Heart right ventricle (tissue), 16 donors: ENCODE measurements around the gene MXRA7. TPM values are rescaled to one million over a fixed set of nuclear protein-coding genes. Genes with fewer than 3 reads are reported as not detected.

Source experiments
- ATAC-seq, 8 donors: fragments of 200-7000 bp; cut with Tn5 transposase; one replicate each; pipeline ENCODE4 v1.9.1; 2020; ENCODE audit warnings: mild to moderate bottlenecking in 8 of 8, moderate library complexity in 8 of 8, moderate number of reproducible peaks in 1 of 8
- DNase-seq, 2 donors: peaks; one replicate each; pipeline ENCODE4 v3.0.0-alpha.2; 2020
- H3K27ac ChIP-seq, 10 donors: fragments of 200-600 bp; sonication (generic) in 2 of 10; one replicate each; pipeline versions ENCODE4 v1.5.0 to v1.8.0; 2020 to 2022; ENCODE audit warnings: mild to moderate bottlenecking in 3 of 10
- H3K27me3 ChIP-seq, 7 donors: fragments of 200-600 bp; one replicate each; pipeline ENCODE4 v1.8.0; 2021 to 2022; ENCODE audit warnings: mild to moderate bottlenecking in 2 of 7
- H3K36me3 ChIP-seq, 9 donors: fragments of 200-600 bp; sonication (generic) in 1 of 9; one replicate each; pipeline versions ENCODE4 v1.5.0 to v1.8.0; 2020 to 2022; ENCODE audit warnings: mild to moderate bottlenecking in 2 of 9
- H3K4me1 ChIP-seq, 9 donors: fragments of 200-600 bp; sonication (generic) in 1 of 9; one replicate each; pipeline versions ENCODE4 v1.5.0 to v1.8.0; 2020 to 2022; ENCODE audit warnings: mild to moderate bottlenecking in 4 of 9
- H3K4me3 ChIP-seq, 10 donors: fragments of 200-600 bp; sonication (generic) in 2 of 10; one replicate each; pipeline versions ENCODE4 v1.5.0 to v1.8.0; 2020 to 2022; ENCODE audit warnings: mild to moderate bottlenecking in 7 of 10, moderate library complexity in 2 of 10
- H3K9me3 ChIP-seq, 11 donors: fragments of 200-600 bp in 10 of 11; sonication (generic) in 2 of 11; one replicate each; pipeline versions ENCODE4 v1.5.0 to v1.8.0; 2013 to 2022; ENCODE audit warnings: mild to moderate bottlenecking in 2 of 11, control low read depth in 1 of 11, moderate library complexity in 1 of 11
- WGBS, 2 donors: extraction: QIAGEN DNeasy Blood & Tissue Kit; methylation state at CpG; one replicate each; pipeline ENCODE4 v1.1.7; 2013; ENCODE audit warnings: inconsistent platforms in 1 of 2; 5-methylcytosine and 5-hydroxymethylcytosine counted together
- intact Hi-C, 10 donors: fragments of 100-400 bp; cut with DNase I; formaldehyde crosslinking; loops; one replicate each; pipeline versions ENCODE4 v1.11.1 to v1.14.2; 2022
- polyA plus RNA-seq, 2 donors: library from polyadenylated mRNA; stranded (reverse); fragments of 200-250 nt; gene quantifications; one replicate each; pipeline ENCODE4 v1.2.3, GENCODE V29; 2013
- total RNA-seq, 10 donors: library from RNA; stranded (reverse); fragmentation: NEBNext Ultra II Directional in 3 of 10; extraction: Animal tissue kit (Norgen Biotek cat#: 25700) in 3 of 10; gene quantifications; one replicate each; pipeline versions ENCODE4 v1.2.1 to v1.2.4, GENCODE V29; 2021 to 2023
- TF ChIP-seq, protein P1 (sequence below), 9 donors: fragments of 200-600 bp; sonication (generic) in 2 of 9; IDR thresholded peaks; one replicate each; pipeline versions ENCODE4 v1.5.0 to v1.8.0; 2021 to 2022; ENCODE audit warnings: antibody characterized with exemption in 9 of 9, mild to moderate bottlenecking in 5 of 9, moderate library complexity in 1 of 9
- donor health status: Arrhythmogenic right ventricular cardiomyopathy.
- donor health status: ischemic (EF 13 %, LVEDD 7.1; RV severe dilation, severe dysfunction).
- donor health status: healthy with polysubstance abuse.
- donor health status: DM: no; HTN: yes; CAD: no.
- donor health status: DM: no; HTN: no; CAD: no.
- donor health status: ischemic (EF 25% LVEDD 6.9; RV normal size, moderate dysfunction).
- donor health status: ischemic (EF 25% LVEDD 5.7; RV mildly dilated, moderate dysfunction).
- donor health status: healthy.
- donor health status: DM: yes; HTN: yes; CAD: no.
- donor health status: Ischemic cardiomyopathy.
- donor health status: ischemic (EF 35%, LVEDD 5.7; RV mildly dilated, moderate dysfunction).
- donor health status: nonischemic (EF 11% LVEDD 7.7; RV severe dilation, severe dysfunction).
- donor health status: DM: yes; HTN: yes; CAD: no.
- donor health status: PGD.
- donor health status: ischemic (EF 29% LVEDD 5.4; RV normal size, mild dysfunction).
- donor health status: nonischemic (EF 23%, LVEDD 6.1; RV moderate dilation, normal function).

The MXRA7 gene
- total and polyA plus RNA-seq, 12 donors, result 121 to 586 (median 413) TPM

DNA sequence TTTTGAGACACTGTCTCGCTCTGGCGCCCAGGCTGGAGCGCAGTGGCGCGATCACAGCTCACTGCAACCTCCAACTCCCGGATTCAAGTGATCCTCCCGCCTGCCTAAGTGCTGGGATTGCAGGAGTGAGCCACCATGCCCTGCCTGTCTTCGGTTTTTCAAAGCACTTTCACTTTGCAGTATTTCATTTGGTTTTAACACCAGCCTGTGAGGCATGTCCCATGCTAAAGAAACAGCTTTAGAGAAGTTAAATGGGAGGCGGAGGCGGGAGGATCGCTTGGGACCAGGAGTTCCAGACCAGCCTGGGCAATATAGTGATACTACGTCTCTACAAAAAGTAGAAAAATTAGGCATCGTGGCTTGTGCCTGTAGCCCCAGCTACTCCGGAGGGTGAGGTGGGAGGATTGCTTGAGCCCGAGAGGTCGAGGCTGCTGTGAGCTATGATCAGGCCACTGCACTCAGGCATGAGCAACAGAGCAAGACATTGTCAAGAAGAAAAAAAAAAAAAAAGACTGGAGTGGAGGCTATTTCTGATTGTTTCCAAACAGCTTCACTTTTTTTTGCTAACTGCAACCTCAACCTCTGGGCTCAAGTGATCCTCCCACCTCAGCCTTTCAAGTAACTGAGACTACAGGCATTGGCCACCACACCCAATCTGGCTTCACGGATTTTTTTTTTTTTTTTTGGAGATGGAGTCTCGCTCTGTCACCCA, 17.1 kb upstream of the MXRA7 start:
- intact Hi-C loops, result loop anchor here in 2 of 10 donors (10.0 kb wide), 2 partner anchors 53 to 183 kb away; partner anchors contain the start of gene PRCD (in 1 of the 2)
- ATAC-seq, result no peak
- DNase-seq, result no peak
- Histone ChIP-seq H3K27me3 (no peaks in the 10 kb centered on the region), H3K4me1 (peaks cover 13 to 79% (median 62%) of the 10 kb centered on the region in 9 donors), H3K36me3 (peaks cover 0 to 62% (median 25%) of the 10 kb centered on the region in 9 donors), H3K9me3 (no peaks in the 10 kb centered on the region), H3K27ac (peak overlapping the region in 9 of 10 donors; percentile 96 to 100 (median 99)), H3K4me3 (peak overlapping the region; percentile 72 to 100 (median 88))
- TF ChIP-seq, protein P1, sequence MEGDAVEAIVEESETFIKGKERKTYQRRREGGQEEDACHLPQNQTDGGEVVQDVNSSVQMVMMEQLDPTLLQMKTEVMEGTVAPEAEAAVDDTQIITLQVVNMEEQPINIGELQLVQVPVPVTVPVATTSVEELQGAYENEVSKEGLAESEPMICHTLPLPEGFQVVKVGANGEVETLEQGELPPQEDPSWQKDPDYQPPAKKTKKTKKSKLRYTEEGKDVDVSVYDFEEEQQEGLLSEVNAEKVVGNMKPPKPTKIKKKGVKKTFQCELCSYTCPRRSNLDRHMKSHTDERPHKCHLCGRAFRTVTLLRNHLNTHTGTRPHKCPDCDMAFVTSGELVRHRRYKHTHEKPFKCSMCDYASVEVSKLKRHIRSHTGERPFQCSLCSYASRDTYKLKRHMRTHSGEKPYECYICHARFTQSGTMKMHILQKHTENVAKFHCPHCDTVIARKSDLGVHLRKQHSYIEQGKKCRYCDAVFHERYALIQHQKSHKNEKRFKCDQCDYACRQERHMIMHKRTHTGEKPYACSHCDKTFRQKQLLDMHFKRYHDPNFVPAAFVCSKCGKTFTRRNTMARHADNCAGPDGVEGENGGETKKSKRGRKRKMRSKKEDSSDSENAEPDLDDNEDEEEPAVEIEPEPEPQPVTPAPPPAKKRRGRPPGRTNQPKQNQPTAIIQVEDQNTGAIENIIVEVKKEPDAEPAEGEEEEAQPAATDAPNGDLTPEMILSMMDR (IDR thresholded peaks at IDR 0.05), result no peak
- WGBS, 2 donors, result 63 to 68% methylated on average over 18 of the region's 18 CpGs

DNA sequence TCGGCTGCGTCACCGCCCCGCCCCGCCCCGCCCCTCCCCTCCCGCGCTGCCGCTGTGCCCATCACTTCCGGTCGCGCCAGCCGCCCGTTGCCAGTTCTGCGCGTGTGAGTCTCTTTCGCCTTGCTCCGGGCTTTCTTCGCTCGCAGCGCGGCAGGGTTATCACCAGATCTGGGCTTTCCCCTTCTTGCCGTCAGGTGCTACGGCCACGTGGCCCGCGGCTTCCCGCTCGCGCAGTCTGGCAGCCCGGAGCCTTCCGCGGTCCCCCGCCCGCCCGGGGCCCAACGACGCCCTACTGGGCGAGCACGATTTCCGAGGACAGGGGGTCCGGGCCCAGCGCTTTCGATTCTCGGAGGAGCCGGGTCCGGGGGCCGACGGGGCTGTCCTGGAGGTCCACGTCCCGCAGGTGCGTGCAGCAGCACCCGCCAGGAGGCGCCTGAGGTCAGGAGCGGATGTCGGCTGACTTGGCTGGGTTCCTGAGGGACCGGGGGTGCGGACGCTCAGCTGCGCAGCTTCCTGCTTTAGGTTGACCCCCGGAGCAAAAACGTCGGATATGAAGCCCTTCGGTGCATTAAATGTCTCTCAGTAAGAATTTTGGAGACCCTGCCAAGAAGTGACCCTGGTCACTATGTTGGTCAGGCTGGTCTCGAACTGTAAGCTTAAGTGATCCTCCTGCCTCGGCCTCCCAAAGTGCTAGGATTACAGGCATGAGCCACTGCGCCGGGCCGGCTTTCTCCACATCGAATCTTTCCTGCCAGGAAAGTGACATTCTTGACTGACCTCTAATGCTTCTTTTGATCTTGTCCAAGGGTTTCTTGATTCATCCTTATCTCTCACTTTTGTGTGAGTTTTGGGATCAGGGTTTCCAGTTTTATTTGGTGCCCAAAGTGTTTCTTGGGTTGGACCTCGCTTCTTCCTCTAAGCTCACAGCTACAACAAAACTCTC, 16.3 kb upstream of the MXRA7 start, which contains the start of gene METTL23:
Gene METTL23 (plus strand): TSS at position 64 of the 943 bp plus-strand sequence. CDS start 2,872 bp downstream, outside the sequence.
- H3K36me3 ChIP-seq, result peaks cover 0 to 62% (median 28%) of the 10 kb centered on the region in 9 donors
- TF ChIP-seq, protein P1 (IDR thresholded peaks at IDR 0.05), result peak; percentile 28 to 92 (median 69)
- intact Hi-C loops, result loop anchor here in 2 of 10 donors (10.0 kb wide), 2 partner anchors 52 to 182 kb away; partner anchors contain the start of gene PRCD (in 1 of the 2)
- WGBS, 2 donors, result 2% methylated on average over 70 to 71 of the region's 71 CpGs
- ATAC-seq, result peak; percentile 60 to 78 (median 68)
- H3K4me1 ChIP-seq, result peaks cover 13 to 78% (median 60%) of the 10 kb centered on the region in 9 donors
- DNase-seq, result peak; percentile 88 to 90
- peak within 1 kb of the TSS; percentile 96 to 100 (median 99) for H3K27ac ChIP-seq
- peak within 1 kb of the TSS; percentile 72 to 100 (median 88) for H3K4me3 ChIP-seq
- no peaks in the 10 kb centered on the region for H3K9me3 ChIP-seq
- no peaks in the 10 kb centered on the region for H3K27me3 ChIP-seq

DNA sequence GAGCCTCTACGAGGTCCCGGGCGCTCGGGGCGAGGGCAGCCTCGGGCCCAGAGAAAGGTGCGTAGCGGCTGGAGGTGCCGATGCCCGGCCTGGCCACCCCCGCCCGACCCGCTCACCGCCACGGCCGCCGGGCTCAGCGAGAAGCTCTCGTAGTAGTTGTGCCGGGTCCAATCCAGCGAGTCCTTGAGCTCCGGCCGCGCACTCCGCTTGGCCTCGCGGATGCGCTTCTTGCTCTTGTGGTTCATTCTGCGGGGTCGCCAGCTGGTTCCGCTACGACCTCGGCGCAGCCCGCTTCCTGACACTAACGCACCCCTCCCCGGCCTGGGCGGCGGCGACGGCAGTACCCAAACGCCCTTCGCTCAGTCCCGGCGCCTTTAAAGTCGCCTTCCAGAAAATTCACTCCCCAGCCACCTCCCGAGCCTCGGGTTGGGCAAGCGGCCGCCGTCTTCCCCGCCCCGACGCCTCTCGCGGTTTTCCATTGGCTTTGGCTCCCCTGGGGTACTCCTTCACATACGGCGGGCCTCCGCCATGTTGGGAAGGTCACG, 15.5 kb upstream of the MXRA7 start, which contains the start of gene JMJD6:
Gene JMJD6 (minus strand): TSS at position 376 of the 545 bp plus-strand sequence. CDS start 131 bp downstream, at position 245.
- H3K9me3 ChIP-seq, result no peaks in the 10 kb centered on the region
- intact Hi-C loops, result loop anchor here in 2 of 10 donors (10.0 kb wide), 2 partner anchors 52 to 182 kb away; partner anchors contain the start of gene PRCD (in 1 of the 2)
- H3K36me3 ChIP-seq, result peaks cover 0 to 62% (median 36%) of the 10 kb centered on the region in 9 donors
- no peaks in the 10 kb centered on the region for H3K27me3 ChIP-seq
- DNase-seq (peak; percentile 96 to 97), ATAC-seq (peak; percentile 93 to 97 (median 95))
- TF ChIP-seq, protein P1 (IDR thresholded peaks at IDR 0.05), result no peak
- peaks cover 13 to 78% (median 64%) of the 10 kb centered on the region in 9 donors for H3K4me1 ChIP-seq
- H3K27ac ChIP-seq, result peak within 1 kb of the TSS; percentile 96 to 100 (median 99)
- peak within 1 kb of the TSS; percentile 72 to 100 (median 88) for H3K4me3 ChIP-seq
- 0% methylated on average over 60 of the region's 60 CpGs for WGBS, 2 donors
